H1 (cell line): ENCODE results near the gene SERAC1.

ENCODE experiments used
- EZH2 ChIP-seq: fragments of 200-600 bp; sonication (generic); IDR thresholded peaks from 2 replicates; pipeline ENCODE4 v1.7.1; 2012; ENCODE audit warnings: low read depth, mild to moderate bottlenecking, moderate library complexity, low read length, inconsistent platforms; ENCODE audit not compliant: severe bottlenecking
- POLR2A ChIP-seq, 2 experiments: IDR thresholded peaks; 1 replicate in 1 of 2; 2 replicates in 1 of 2; pipeline ENCODE4 v1.6.1; 2011; ENCODE audit warnings: low read depth in 2 of 2, low read length in 2 of 2, mild to moderate bottlenecking in 2 of 2; ENCODE audit errors: control extremely low read depth in 1 of 2
- POLR2AphosphoS5 ChIP-seq: IDR thresholded peaks from 2 replicates; pipeline ENCODE4 v1.6.1; 2011; ENCODE audit warnings: low read depth, low read length
- SIN3A ChIP-seq, 2 experiments: IDR thresholded peaks in 1 of 2; conservative IDR thresholded peaks in 1 of 2; 2 replicates each; pipeline ENCODE4 v1.6.1; 2011 to 2012; ENCODE audit warnings: low read length in 2 of 2, improper control_type of control experiment in 1 of 2, low read depth in 1 of 2, mild to moderate bottlenecking in 1 of 2
- SUZ12 ChIP-seq: fragments of 200-600 bp; sonication (generic); IDR thresholded peaks from 2 replicates; pipeline ENCODE4 v1.6.1; 2012; ENCODE audit warnings: mild to moderate bottlenecking, inconsistent platforms, low read length, moderate library complexity, mixed read lengths

GRCh38 chr6:158174024-158174423, 6.0 kb upstream of the SERAC1 start:
- TF ChIP-seq SUZ12 = no peak
- TF ChIP-seq POLR2AphosphoS5 = no peak
- TF ChIP-seq SIN3A (conservative IDR thresholded peaks at IDR 0.05 in 1 of 2, IDR thresholded peaks at IDR 0.05 in 1 of 2; ENCODE audit: low read depth in 1 of 2, low read length in 2 of 2) = no peak
- no peak for TF ChIP-seq POLR2A (IDR thresholded peaks at IDR 0.05; ENCODE audit: control extremely low read depth in 1 of 2, low read depth in 2 of 2, low read length in 2 of 2)
- TF ChIP-seq EZH2 = no peak
